Erythroblast (primary cell): ENCODE data around the gene CTCF.

Experiments used
- GATA1 ChIP-seq: IDR thresholded peaks from 2 replicates; pipeline ENCODE4 v1.6.1; 2011; ENCODE audit warnings: low read depth, mild to moderate bottlenecking, control low read depth, low read length, moderate library complexity
- POLR2A ChIP-seq: IDR thresholded peaks from 2 replicates; pipeline ENCODE4 v1.6.1; 2011; ENCODE audit warnings: mild to moderate bottlenecking, low read length

DNA sequence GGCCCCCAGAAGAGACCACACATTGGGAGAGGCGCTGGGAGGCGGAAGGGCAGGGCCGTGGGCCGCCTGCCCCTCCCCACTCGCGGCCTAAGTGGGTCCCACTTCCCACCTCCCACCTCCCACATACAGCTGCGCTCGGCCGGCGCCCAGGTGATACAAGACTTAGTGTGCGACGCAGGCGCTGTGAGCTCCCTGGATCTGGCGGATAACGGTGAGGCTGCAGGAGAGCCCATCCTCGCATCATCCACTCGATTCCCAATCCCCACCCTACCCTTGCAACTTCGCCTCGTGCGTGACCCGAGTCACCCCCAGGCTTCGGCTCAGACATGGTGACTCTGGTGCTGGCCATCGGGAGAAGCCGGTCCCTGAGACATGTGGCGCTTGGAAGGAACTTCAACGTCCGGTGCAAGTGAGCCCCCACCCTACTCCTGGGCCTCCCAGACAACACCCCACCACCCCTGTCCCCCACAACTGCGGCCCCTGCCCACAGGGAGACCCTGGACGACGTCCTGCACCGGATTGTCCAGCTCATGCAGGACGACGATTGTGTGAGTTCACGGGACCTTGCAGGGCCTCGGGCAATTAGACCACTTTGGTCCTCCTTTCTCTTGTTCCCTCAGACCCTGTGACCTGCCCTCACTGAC lies 86.6 kb downstream of the CTCF start:
- TF ChIP-seq POLR2A: no peak
- no peak for TF ChIP-seq GATA1
